ENCODE data around the gene GSTT4. TPM values are rescaled to one million over a fixed set of nuclear protein-coding genes. Genes with fewer than 3 reads are reported as not detected.

Gene GSTT4
- total and polyA plus RNA-seq, 12 donors: not detected

- DNase-seq: no peak
- Histone ChIP-seq H3K4me1 (replicated peaks in 1 of 2) (no peaks in the 10 kb centered on the region), H3K36me3 (replicated peaks in 1 of 2) (peaks cover 0 to 49% of the 10 kb centered on the region in 2 donors), H3K4me3 (no peak overlapping the region), H3K27me3 (no peaks in the 10 kb centered on the region), H3K9me3 (replicated peaks in 1 of 3) (no peaks in the 10 kb centered on the region), H3K27ac (no peak overlapping the region)
- intact Hi-C loops (cut with DNase I): no loop called here
- no peak for TF ChIP-seq POLR2A (IDR thresholded peaks at IDR 0.05)
- TF ChIP-seq CTCF (IDR thresholded peaks at IDR 0.05): no peak
- WGBS, 4 donors: 79 to 83% (median 81%) methylated on average over 4 of the region's 4 CpGs
Measured at GRCh38 chr22:24051568-24051967, 46.3 kb upstream of the GSTT4 start.

- intact Hi-C loops (cut with DNase I): no loop called here
- Histone ChIP-seq H3K9me3 (replicated peaks in 1 of 3) (no peaks in the 10 kb centered on the region), H3K36me3 (replicated peaks in 1 of 2) (peaks cover 0 to 44% of the 10 kb centered on the region in 2 donors), H3K27me3 (no peaks in the 10 kb centered on the region), H3K27ac (no peak overlapping the region), H3K4me1 (replicated peaks in 1 of 2) (no peaks in the 10 kb centered on the region), H3K4me3 (no peak overlapping the region)
- no peak for TF ChIP-seq POLR2A (IDR thresholded peaks at IDR 0.05)
- no peak for TF ChIP-seq CTCF (IDR thresholded peaks at IDR 0.05)
- WGBS, 4 donors: 88 to 94% (median 93%) methylated on average over 5 of the region's 5 CpGs
- no peak for DNase-seq
Measured at GRCh38 chr22:24051028-24051427, 45.8 kb upstream of the GSTT4 start.

GRCh38 chr22:24049978-24050377 lies 44.7 kb upstream of the GSTT4 start:
- no peaks in the 10 kb centered on the region for H3K9me3 ChIP-seq (replicated peaks in 1 of 3)
- peaks cover 0 to 44% of the 10 kb centered on the region in 2 donors for H3K36me3 ChIP-seq (replicated peaks in 1 of 2)
- 66 to 88% (median 71%) methylated on average over 2 of the region's 2 CpGs for WGBS, 4 donors
- no peaks in the 10 kb centered on the region for H3K27me3 ChIP-seq
- intact Hi-C loops (cut with DNase I): no loop called here
- no peak overlapping the region for H3K27ac ChIP-seq
- no peak for TF ChIP-seq POLR2A (IDR thresholded peaks at IDR 0.05)
- TF ChIP-seq CTCF (IDR thresholded peaks at IDR 0.05): no peak
- no peak for DNase-seq
- no peak overlapping the region for H3K4me3 ChIP-seq
- no peaks in the 10 kb centered on the region for H3K4me1 ChIP-seq (replicated peaks in 1 of 2)

- no peaks in the 10 kb centered on the region for H3K4me1 ChIP-seq (replicated peaks in 1 of 2)
- no peak overlapping the region for H3K4me3 ChIP-seq
- 90 to 97% (median 95%) methylated on average over 4 to 5 of the region's 5 CpGs for WGBS, 4 donors
- H3K9me3 ChIP-seq (replicated peaks in 1 of 3): no peaks in the 10 kb centered on the region
- H3K27ac ChIP-seq: no peak overlapping the region
- H3K27me3 ChIP-seq: no peaks in the 10 kb centered on the region
- H3K36me3 ChIP-seq (replicated peaks in 1 of 2): peaks cover 0 to 44% of the 10 kb centered on the region in 2 donors
- TF ChIP-seq POLR2A (IDR thresholded peaks at IDR 0.05): no peak
- no peak for TF ChIP-seq CTCF (IDR thresholded peaks at IDR 0.05)
- DNase-seq: no peak
- intact Hi-C loops (cut with DNase I): no loop called here
Measured at GRCh38 chr22:24049211-24049610, 44.0 kb upstream of the GSTT4 start.

All from adrenal gland (tissue), 12 donors.